DND-41 (cell line): ENCODE measurements around the gene ITGA2.

ENCODE experiments used
- ATAC-seq: fragments of 200-7000 bp; cut with Tn5 transposase; 3 replicates; pipeline ENCODE4 v1.9.1; 2021; ENCODE audit warnings: low read depth; ENCODE audit not compliant: insufficient read depth
- DNase-seq: peaks from one replicate; pipeline ENCODE4 v3.0.0-alpha.2; 2020
- H2AFZ ChIP-seq: 2 replicates; pipeline ENCODE4 v1.6.0; 2012; ENCODE audit warnings: low read depth, low read length
- H3K27ac ChIP-seq: 2 replicates; pipeline ENCODE4 v1.5.1; 2012; ENCODE audit warnings: low read length, inconsistent platforms
- H3K27me3 ChIP-seq: fragments of 200-600 bp; sonication (generic); 2 replicates; pipeline ENCODE4 v1.6.0; 2012; ENCODE audit warnings: low read length, mild to moderate bottlenecking, inconsistent platforms; ENCODE audit not compliant: insufficient read depth, poor library complexity
- H3K36me3 ChIP-seq: 2 replicates; pipeline ENCODE4 v1.5.1; 2012; ENCODE audit warnings: low read length, inconsistent platforms; ENCODE audit not compliant: insufficient read depth
- H3K4me1 ChIP-seq: 2 replicates; pipeline ENCODE4 v1.5.1; 2012; ENCODE audit warnings: mild to moderate bottlenecking, low read length; ENCODE audit not compliant: insufficient read depth
- H3K4me2 ChIP-seq: 2 replicates; pipeline ENCODE4 v1.6.0; 2012; ENCODE audit warnings: mild to moderate bottlenecking, moderate library complexity, low read length, inconsistent platforms; ENCODE audit not compliant: insufficient read depth
- H3K4me3 ChIP-seq, 2 experiments: fragments of 200-600 bp in 1 of 2; shearing (Covaris generic) in 1 of 2; 2 replicates each; pipeline ENCODE4 v1.5.1; 2012 to 2016; ENCODE audit warnings: inconsistent platforms in 2 of 2, low read length in 2 of 2, mild to moderate bottlenecking in 2 of 2, low read depth in 1 of 2, moderate library complexity in 1 of 2
- H3K79me2 ChIP-seq: 2 replicates; pipeline ENCODE4 v1.6.0; 2012; ENCODE audit warnings: low read length, inconsistent platforms; ENCODE audit not compliant: insufficient read depth
- H3K9ac ChIP-seq: 2 replicates; pipeline ENCODE4 v1.6.0; 2012; ENCODE audit warnings: low read depth, mild to moderate bottlenecking, inconsistent platforms, low read length, moderate library complexity
- H3K9me3 ChIP-seq: 2 replicates; pipeline ENCODE4 v1.5.1; 2012; ENCODE audit warnings: low read length, moderate library complexity, mild to moderate bottlenecking, inconsistent platforms; ENCODE audit not compliant: insufficient read depth, severe bottlenecking
- H4K20me1 ChIP-seq: 2 replicates; pipeline ENCODE4 v1.6.0; 2012; ENCODE audit warnings: low read length; ENCODE audit not compliant: insufficient read depth
- CTCF ChIP-seq: IDR thresholded peaks from 2 replicates; pipeline ENCODE4 v1.5.1; 2012; ENCODE audit warnings: borderline replicate concordance, low read length, moderate library complexity, mild to moderate bottlenecking; ENCODE audit not compliant: poor library complexity, severe bottlenecking; ENCODE audit errors: extremely low read depth
- EZH2 ChIP-seq: IDR thresholded peaks from 3 replicates; pipeline ENCODE4 v1.6.1; 2012; ENCODE audit warnings: borderline replicate concordance, low read depth, mild to moderate bottlenecking, moderate library complexity, low read length, inconsistent platforms; ENCODE audit not compliant: severe bottlenecking

The ITGA2 gene

DNA sequence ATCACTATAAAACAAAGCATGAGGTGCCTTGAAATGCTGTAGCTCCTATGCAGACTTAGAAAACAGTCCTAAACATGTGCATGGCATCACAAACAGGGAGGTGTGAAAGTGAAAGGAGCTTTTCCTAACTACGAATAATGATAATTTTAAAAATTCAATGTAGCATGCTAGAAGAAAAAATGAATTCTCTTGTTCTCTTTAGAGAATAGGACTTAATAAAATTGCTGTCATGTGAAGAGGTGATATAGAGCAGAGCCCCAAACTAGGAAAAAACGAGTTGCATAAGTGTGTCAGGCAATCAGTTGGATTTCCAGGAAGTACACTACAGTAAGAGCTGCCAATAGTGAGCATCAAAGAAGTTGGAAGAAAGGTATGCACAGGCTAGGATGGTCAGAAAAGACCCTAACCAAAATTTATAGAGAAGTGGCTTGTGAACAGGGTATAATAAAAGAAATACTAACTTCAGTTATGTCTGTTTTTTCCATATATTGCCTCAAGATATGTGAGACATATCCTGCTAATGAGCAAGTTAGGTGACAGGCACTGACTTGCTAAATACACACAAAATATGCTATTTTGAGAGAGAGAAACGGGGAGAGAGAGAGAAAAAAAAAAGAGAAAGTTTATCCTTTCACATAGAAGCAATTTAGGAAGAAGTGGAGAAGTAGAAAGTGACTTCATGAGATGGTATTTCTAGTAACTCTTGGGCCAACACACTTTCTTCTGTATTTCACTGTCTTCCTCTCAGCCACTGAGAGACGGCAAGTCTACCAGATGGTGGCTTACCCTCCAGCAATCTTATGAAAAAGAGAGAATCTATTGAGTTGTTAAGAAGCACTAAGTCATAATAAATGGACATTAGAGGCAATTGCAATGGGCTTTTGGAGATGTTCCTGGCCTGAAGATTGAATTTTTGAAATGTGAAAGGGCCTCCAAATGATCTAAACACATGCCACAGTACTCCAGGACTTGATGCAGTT is 18.0 kb downstream of the ITGA2 start:
- ATAC-seq (no peak), DNase-seq (no peak)
- Histone ChIP-seq H3K4me2 (no peak overlapping the region), H3K4me3 (no peak overlapping the region), H3K4me1 (peaks cover 38% of the 10 kb centered on the region), H3K36me3 (no peaks in the 10 kb centered on the region), H3K27me3 (no peaks in the 10 kb centered on the region), H3K79me2 (0 out of 2 replicates have a peak, but pooled peaks cover 2% of the 10 kb centered on the region), H4K20me1 (no peaks in the 10 kb centered on the region), H3K9me3 (no peaks in the 10 kb centered on the region), H3K27ac (no peak overlapping the region; the same call in 1 of the 2 replicates), H2AFZ (no peak overlapping the region), H3K9ac (no peak overlapping the region)
- TF ChIP-seq EZH2 = no peak
- no peak for TF ChIP-seq CTCF

- Histone ChIP-seq H3K9ac (no peak overlapping the region), H3K4me1 (peaks cover 28% of the 10 kb centered on the region), H3K36me3 (no peaks in the 10 kb centered on the region)
These were observed 19.6 kb downstream of the ITGA2 start for GRCh38 chr5:53008751-53009150.

DNA sequence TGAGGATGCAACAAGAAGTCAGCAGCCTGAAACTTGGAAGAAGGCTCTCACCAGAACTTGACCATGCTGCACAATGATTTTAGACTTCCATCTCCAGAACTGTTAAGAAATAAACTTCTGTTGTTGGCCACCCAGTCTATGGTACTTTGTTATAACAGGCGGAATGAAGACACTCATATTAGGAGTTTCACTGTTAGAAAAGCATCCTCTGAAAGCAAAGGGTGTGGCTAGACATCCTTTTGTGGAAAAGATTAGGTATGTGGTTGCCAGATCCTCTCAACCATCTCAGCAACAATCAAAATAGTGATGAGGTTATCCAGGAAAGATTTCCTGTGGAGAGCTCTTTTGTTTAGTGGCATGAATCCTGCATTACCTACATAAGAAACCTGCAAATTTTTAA is 20.7 kb downstream of the ITGA2 start:
- no peak overlapping the region for H3K4me2 ChIP-seq
- TF ChIP-seq EZH2 (no peak), CTCF (no peak)
- no peaks in the 10 kb centered on the region for H4K20me1 ChIP-seq
- H3K4me3 ChIP-seq = no peak overlapping the region
- no peaks in the 10 kb centered on the region for H3K36me3 ChIP-seq
- no peak overlapping the region for H3K9ac ChIP-seq
- DNase-seq = no peak
- no peaks in the 10 kb centered on the region for H3K27me3 ChIP-seq
- no peak overlapping the region for H3K27ac ChIP-seq
- peaks cover 17% of the 10 kb centered on the region for H3K4me1 ChIP-seq
- no peaks in the 10 kb centered on the region for H3K79me2 ChIP-seq
- H2AFZ ChIP-seq = no peak overlapping the region
- ATAC-seq = no peak
- H3K9me3 ChIP-seq = no peaks in the 10 kb centered on the region

More at GRCh38 chr5:53008751-53009150, 19.6 kb downstream of the ITGA2 start:
- Histone ChIP-seq H3K27me3 (no peaks in the 10 kb centered on the region), H3K79me2 (no peaks in the 10 kb centered on the region), H2AFZ (no peak overlapping the region), H3K4me2 (no peak overlapping the region), H3K27ac (no peak overlapping the region), H3K9me3 (no peaks in the 10 kb centered on the region), H4K20me1 (no peaks in the 10 kb centered on the region), H3K4me3 (no peak overlapping the region)
- ATAC-seq (no peak), DNase-seq (no peak)
- TF ChIP-seq EZH2 (no peak), CTCF (no peak)
